A549 (cell line): Measurements from ENCODE around the gene TIMP1. TPM values are rescaled to one million over a fixed set of nuclear protein-coding genes. Genes with fewer than 3 reads are reported as not detected.

Experiments used
- ATAC-seq, 2 experiments: fragments of 200-7000 bp in 1 of 2; fragments of >200 bp in 1 of 2; cut with Nextera tagmentation in 1 of 2; cut with Tn5 transposase in 1 of 2; 3 replicates each; pipeline versions ENCODE4 v1.8.0 to v1.9.1; 2018 to 2020; ENCODE audit warnings: mild to moderate bottlenecking in 1 of 2, moderate library complexity in 1 of 2
- CTCF ChIA-PET: fragments of 300-600 bp; sonication (Branson Sonifier 250); formaldehyde crosslinking; extraction: SDS; loops from one replicate; lab custom pipeline; 2021; ENCODE audit warnings: antibody characterized with exemption, inconsistent platforms; lab: Yijun Ruan, JAX
- POLR2A ChIA-PET: fragments of 350-600 bp; formaldehyde crosslinking; extraction: SDS; loops from one replicate; lab custom pipeline; 2021; ENCODE audit warnings: antibody characterized with exemption, inconsistent platforms; lab: Yijun Ruan, JAX
- DNase-seq, 2 experiments: peaks; one replicate each; pipeline versions ENCODE4 v3.0.0 to v3.0.0-alpha.2; 2011 to 2016; ENCODE audit warnings: low read depth in 1 of 2, low spot score in 1 of 2
- FAIRE-seq: peaks from 2 replicates; lab custom pipeline; 2011; peaks lifted over from hg19 to GRCh38; lab: Jason Lieb, UNC
- H3K27ac ChIP-seq, 2 experiments: fragments of >200 bp; sonication (Bioruptor Twin); formaldehyde crosslinking; 3 replicates each; pipeline ENCODE4 v1.5.1; 2016 to 2017
- H3K4me1 ChIP-seq: fragments of >200 bp; sonication (Bioruptor Twin); formaldehyde crosslinking; 3 replicates; pipeline ENCODE4 v1.6.1; 2016
- H3K4me2 ChIP-seq: fragments of >200 bp; sonication (Bioruptor Twin); formaldehyde crosslinking; 3 replicates; pipeline ENCODE4 v1.6.1; 2016
- H3K4me3 ChIP-seq: fragments of >200 bp; sonication (Bioruptor Twin); formaldehyde crosslinking; 3 replicates; pipeline ENCODE4 v1.5.1; 2016
- H3K9me3 ChIP-seq: fragments of >200 bp; sonication (Bioruptor Twin); formaldehyde crosslinking; 3 replicates; pipeline ENCODE4 v1.6.1; 2016
- BHLHE40 ChIP-seq: IDR thresholded peaks from 2 replicates; pipeline ENCODE4 v1.6.1; 2012; ENCODE audit warnings: low read depth, low read length, inconsistent platforms
- CHD2 ChIP-seq: fragments of 150-350 bp; IDR thresholded peaks from 2 replicates; pipeline ENCODE4 v1.6.1; 2014; ENCODE audit warnings: low read length; ENCODE audit not compliant: partially characterized antibody
- EP300 ChIP-seq, 2 experiments: fragments of >200 bp; sonication (Bioruptor Twin); formaldehyde crosslinking; IDR thresholded peaks; 2 replicates in 1 of 2; 3 replicates in 1 of 2; pipeline ENCODE4 v1.6.1; 2016 to 2017
- ESRRA ChIP-seq: fragments of 150-350 bp; IDR thresholded peaks from 2 replicates; pipeline ENCODE4 v1.6.1; 2014; ENCODE audit warnings: mild to moderate bottlenecking, low read length, borderline replicate concordance
- FOSL2 ChIP-seq, 2 experiments: fragments of 450-650 bp in 1 of 2; fragments of >200 bp in 1 of 2; sonication (Bioruptor Twin) in 1 of 2; formaldehyde crosslinking; IDR thresholded peaks; 2 replicates each; pipeline versions ENCODE4 v1.5.0 to v1.6.1; 2016 to 2020; ENCODE audit warnings: mild to moderate bottlenecking in 1 of 2, moderate library complexity in 1 of 2
- HES2 ChIP-seq: fragments of >200 bp; sonication (Bioruptor Twin); formaldehyde crosslinking; IDR thresholded peaks from 2 replicates; pipeline ENCODE4 v1.6.1; 2016
- HOXB13 ChIP-seq: fragments of 250-450 bp; sonication (Bioruptor Pico); IDR thresholded peaks from 2 replicates; pipeline ENCODE4 v1.5.0; 2020; ENCODE audit warnings: low read depth, mild to moderate bottlenecking, moderate library complexity
- JUN ChIP-seq, 2 experiments: fragments of >200 bp; sonication (Bioruptor Twin); formaldehyde crosslinking; IDR thresholded peaks; 2 replicates in 1 of 2; 3 replicates in 1 of 2; pipeline ENCODE4 v1.6.1; 2016 to 2017
- JUNB ChIP-seq: fragments of >200 bp; sonication (Bioruptor Twin); formaldehyde crosslinking; IDR thresholded peaks from 2 replicates; pipeline ENCODE4 v1.6.1; 2016
- KDM5A ChIP-seq: fragments of 200-600 bp; sonication (generic); IDR thresholded peaks from 2 replicates; pipeline ENCODE4 v1.6.1; 2016; ENCODE audit warnings: antibody characterized with exemption, mild to moderate bottlenecking
- MAZ ChIP-seq: fragments of 150-350 bp; IDR thresholded peaks from 2 replicates; pipeline ENCODE4 v1.6.1; 2014; ENCODE audit warnings: antibody characterized with exemption, low read depth, low read length, borderline replicate concordance
- MYC ChIP-seq: IDR thresholded peaks from 2 replicates; pipeline ENCODE4 v1.6.1; 2012; ENCODE audit warnings: mild to moderate bottlenecking, inconsistent platforms, low read length, improper control_type of control experiment, borderline replicate concordance
- NFE2L2 ChIP-seq: fragments of 150-350 bp; conservative IDR thresholded peaks from 2 replicates; pipeline ENCODE4 v1.6.1; 2014; ENCODE audit warnings: low read length
- PHF8 ChIP-seq: fragments of 200-600 bp; sonication (generic); IDR thresholded peaks from 2 replicates; pipeline ENCODE4 v1.6.1; 2016; ENCODE audit warnings: low read depth, mild to moderate bottlenecking, antibody characterized with exemption, moderate library complexity, borderline replicate concordance
- POLR2AphosphoS2 ChIP-seq: conservative IDR thresholded peaks from 2 replicates; pipeline ENCODE4 v1.6.1; 2012; ENCODE audit warnings: low read length, improper control_type of control experiment, inconsistent platforms
- RAD21 ChIP-seq, 2 experiments: fragments of >200 bp in 1 of 2; sonication (Bioruptor Twin) in 1 of 2; formaldehyde crosslinking in 1 of 2; IDR thresholded peaks in 1 of 2; conservative IDR thresholded peaks in 1 of 2; 2 replicates in 1 of 2; 3 replicates in 1 of 2; pipeline ENCODE4 v1.6.1; 2012 to 2018; ENCODE audit warnings: inconsistent platforms in 1 of 2
- RARB ChIP-seq: fragments of 250-450 bp; sonication (Bioruptor Pico); IDR thresholded peaks from 2 replicates; pipeline ENCODE4 v1.8.0; 2021; ENCODE audit warnings: mild to moderate bottlenecking, moderate library complexity
- SREBF2 ChIP-seq: fragments of 450-650 bp; IDR thresholded peaks from 2 replicates; pipeline ENCODE4 v1.6.1; 2014; ENCODE audit warnings: mild to moderate bottlenecking, moderate library complexity
- TFCP2L1 ChIP-seq: fragments of 250-450 bp; sonication (Bioruptor Pico); IDR thresholded peaks from 2 replicates; pipeline ENCODE4 v1.5.0; 2021; ENCODE audit warnings: mild to moderate bottlenecking
- ZSCAN20 ChIP-seq: fragments of 250-450 bp; sonication (Bioruptor Pico); IDR thresholded peaks from 2 replicates; pipeline ENCODE4 v1.8.0; 2022; ENCODE audit warnings: mild to moderate bottlenecking, moderate library complexity
- WGBS: methylation state at CpG from one replicate; pipeline ENCODE4 v1.1.6; 2017; ENCODE audit errors: missing lambda C conversion rate; 5-methylcytosine and 5-hydroxymethylcytosine counted together
- polyA plus RNA-seq, 4 experiments: library from polyadenylated mRNA; depleted of rRNA in 3 of 4; stranded (reverse); fragments of >200 nt; fragmentation: RNase III in 1 of 4; extraction: RNeasy Plus Mini Kit Qiagen cat#74134 plus additional on column Dnase treatment in 1 of 4; gene quantifications; 2 replicates in 3 of 4; 3 replicates in 1 of 4; pipeline ENCODE4 v1.2.3, GENCODE V29; 2011 to 2017
- TF ChIP-seq, protein P1 (sequence below): IDR thresholded peaks from 2 replicates; pipeline ENCODE4 v1.6.1; 2012
- TF ChIP-seq, protein P2 (sequence below): fragments of 250-450 bp; sonication (Bioruptor Pico); IDR thresholded peaks from 2 replicates; pipeline ENCODE4 v1.5.0; 2020; ENCODE audit warnings: low read depth, mild to moderate bottlenecking, moderate library complexity
- TF ChIP-seq, protein P3 (sequence below): fragments of 200-600 bp; sonication (generic); IDR thresholded peaks from 2 replicates; pipeline ENCODE4 v1.6.1; 2016; ENCODE audit warnings: antibody characterized with exemption, mild to moderate bottlenecking, moderate library complexity

The TIMP1 gene
- polyA plus RNA-seq, 2 of the 4 experiments (the other 2 are of a cell fraction) = 83.2 to 144 TPM

DNA sequence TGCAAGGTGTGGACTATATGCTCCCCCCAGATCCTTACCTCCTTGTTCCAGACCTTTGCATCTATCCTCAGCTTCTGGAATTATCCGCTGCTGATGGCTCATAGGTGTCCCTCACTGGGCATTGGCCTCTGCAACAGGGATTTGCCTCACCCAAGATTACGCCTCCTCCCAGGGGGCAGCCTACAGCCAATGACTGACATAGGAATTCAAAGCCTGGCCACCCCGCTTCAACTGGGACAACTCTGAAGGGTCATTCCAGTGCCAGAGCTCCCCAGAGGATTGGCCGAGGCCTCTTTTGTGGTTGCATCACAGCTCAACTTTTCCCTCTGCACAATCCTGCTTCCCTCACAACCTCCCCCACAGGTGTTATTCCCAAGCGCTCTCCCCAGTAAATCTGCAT lies 32.4 kb downstream of the TIMP1 start:
- TF ChIP-seq KDM5A = no peak
- TF ChIP-seq POLR2AphosphoS2 = no peak
- no peak for TF ChIP-seq MYC
- TF ChIP-seq PHF8 = no peak
- no peak for TF ChIP-seq CHD2
- TF ChIP-seq, all 56 proteins: peak for 0
- H3K27ac ChIP-seq = no peak overlapping the region
- DNase-seq (no peak), FAIRE-seq (no peak), ATAC-seq (no peak)
- WGBS = 50% methylated on average over 5 of the region's 5 CpGs
- H3K4me2 ChIP-seq = no peak overlapping the region
- POLR2A ChIA-PET = no interaction called here
- no peak overlapping the region for H3K4me3 ChIP-seq
- no peaks in the 10 kb centered on the region for H3K4me1 ChIP-seq
- no peaks in the 10 kb centered on the region for H3K9me3 ChIP-seq
- CTCF ChIA-PET = interaction anchor here (0.6 to 1.3 kb wide), 2 partner anchors 32 to 1029 kb away, joined by 3 read pairs; partner anchors contain the start of gene TIMP1

- ChIA-PET CTCF (interaction anchor here (1.0 kb wide), 1 partner anchor 95 kb away, joined by 3 read pairs; no protein-coding TSS in a partner anchor), POLR2A (no interaction called here)
- peak overlapping the region; percentile 70 for H3K4me2 ChIP-seq
- ATAC-seq = no peak
- H3K27ac ChIP-seq = no peak overlapping the region
- 33% methylated on average over 18 of the region's 32 CpGs for WGBS
- H3K9me3 ChIP-seq = no peaks in the 10 kb centered on the region
- H3K4me1 ChIP-seq = no peaks in the 10 kb centered on the region
- peak overlapping the region; percentile 33 for H3K4me3 ChIP-seq
- FAIRE-seq = no peak
- TF ChIP-seq HES2 (no peak), RAD21 (conservative IDR thresholded peaks at IDR 0.05 in 1 of 2, IDR thresholded peaks at IDR 0.05 in 1 of 2) (no peak), JUNB (no peak), MAZ (no peak), RARB (CRISPR knock-in tag) (no peak), TFCP2L1 (CRISPR knock-in tag) (no peak), PHF8 (no peak), HOXB13 (CRISPR knock-in tag) (no peak), NFE2L2 (no peak)
- DNase-seq = no peak
These were observed 36.8 kb downstream of the TIMP1 start for GRCh38 chrX:47618923-47619485.

DNA sequence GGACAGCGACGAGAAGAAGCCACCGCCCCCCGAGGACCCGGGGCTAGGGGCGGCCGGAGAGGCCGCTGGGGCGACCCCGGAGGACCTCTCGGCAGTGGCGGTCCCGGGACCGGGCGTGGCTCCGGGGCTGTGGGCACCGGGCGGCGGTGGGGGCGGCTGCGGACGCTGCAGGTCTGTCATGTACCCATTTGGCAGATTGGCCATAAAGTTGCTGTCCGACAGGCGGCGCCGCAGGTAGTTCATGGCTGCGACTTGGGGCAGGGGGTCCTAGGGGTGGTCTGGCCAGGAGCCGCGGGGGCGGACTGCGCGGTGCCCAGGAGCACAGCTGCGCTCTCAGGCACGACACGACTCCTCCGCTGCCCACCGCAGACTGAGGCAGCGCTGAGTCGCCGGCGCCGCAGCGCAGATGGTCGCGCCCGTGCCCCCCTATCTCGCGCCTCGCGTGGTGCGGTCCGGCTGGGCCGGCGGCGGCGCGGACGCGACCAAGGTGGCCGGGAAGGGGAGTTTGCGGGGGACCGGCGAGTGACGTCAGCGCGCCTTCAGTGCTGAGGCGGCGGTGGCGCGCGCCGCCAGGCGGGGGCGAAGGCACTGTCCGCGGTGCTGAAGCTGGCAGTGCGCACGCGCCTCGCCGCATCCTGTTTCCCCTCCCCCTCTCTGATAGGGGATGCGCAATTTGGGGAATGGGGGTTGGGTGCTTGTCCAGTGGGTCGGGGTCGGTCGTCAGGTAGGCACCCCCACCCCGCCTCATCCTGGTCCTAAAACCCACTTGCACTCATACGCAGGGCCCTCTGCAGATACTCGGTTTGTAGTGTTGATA lies 37.5 kb downstream of the TIMP1 start, which contains the start of gene SYN1:
Gene SYN1, minus strand, starts transcription at position 372 of the 817 bp plus-strand sequence. Its CDS starts 129 bp downstream, at position 243.
- Histone ChIP-seq H3K4me2 (peak within 1 kb of the TSS; percentile 70), H3K4me1 (no peaks in the 10 kb centered on the region), H3K4me3 (peak within 1 kb of the TSS; percentile 33), H3K9me3 (no peaks in the 10 kb centered on the region), H3K27ac (no peak within 1 kb of the TSS)
- ChIA-PET CTCF (interaction anchor here (1.3 kb wide), 1 partner anchor 9 kb away, joined by 3 read pairs; no protein-coding TSS in a partner anchor), POLR2A (no interaction called here)
- no peak for FAIRE-seq
- 100% methylated on average over 1 of the region's 88 CpGs for WGBS
- DNase-seq = peak; percentile 64 to 76
- TF ChIP-seq SREBF2 = no peak
- TF ChIP-seq BHLHE40 = peak; percentile 25; the same call in 1 of the 2 replicates
- TF ChIP-seq ZSCAN20 = no peak; the same call in 1 of the 2 replicates
- TF ChIP-seq, protein P1, sequence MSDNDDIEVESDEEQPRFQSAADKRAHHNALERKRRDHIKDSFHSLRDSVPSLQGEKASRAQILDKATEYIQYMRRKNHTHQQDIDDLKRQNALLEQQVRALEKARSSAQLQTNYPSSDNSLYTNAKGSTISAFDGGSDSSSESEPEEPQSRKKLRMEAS = peak; percentile 68
- TF ChIP-seq JUN (IDR thresholded peaks at IDR 0.05) = 0 out of 5 replicates have a peak, but pooled peaks of 1 of the 2 experiments have one; percentile 22
- no peak for TF ChIP-seq MAZ
- peak in 1 of 2 experiments; percentile 13; a peak in 1 of 5 replicates for TF ChIP-seq RAD21 (conservative IDR thresholded peaks at IDR 0.05 in 1 of 2, IDR thresholded peaks at IDR 0.05 in 1 of 2)
- 0 out of 2 replicates have a peak, but pooled peaks have one; percentile 18 for TF ChIP-seq MYC
- TF ChIP-seq ESRRA = no peak
- TF ChIP-seq, protein P2, sequence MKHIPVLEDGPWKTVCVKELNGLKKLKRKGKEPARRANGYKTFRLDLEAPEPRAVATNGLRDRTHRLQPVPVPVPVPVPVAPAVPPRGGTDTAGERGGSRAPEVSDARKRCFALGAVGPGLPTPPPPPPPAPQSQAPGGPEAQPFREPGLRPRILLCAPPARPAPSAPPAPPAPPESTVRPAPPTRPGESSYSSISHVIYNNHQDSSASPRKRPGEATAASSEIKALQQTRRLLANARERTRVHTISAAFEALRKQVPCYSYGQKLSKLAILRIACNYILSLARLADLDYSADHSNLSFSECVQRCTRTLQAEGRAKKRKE (CRISPR knock-in tag) = no peak
- TF ChIP-seq, protein P3, sequence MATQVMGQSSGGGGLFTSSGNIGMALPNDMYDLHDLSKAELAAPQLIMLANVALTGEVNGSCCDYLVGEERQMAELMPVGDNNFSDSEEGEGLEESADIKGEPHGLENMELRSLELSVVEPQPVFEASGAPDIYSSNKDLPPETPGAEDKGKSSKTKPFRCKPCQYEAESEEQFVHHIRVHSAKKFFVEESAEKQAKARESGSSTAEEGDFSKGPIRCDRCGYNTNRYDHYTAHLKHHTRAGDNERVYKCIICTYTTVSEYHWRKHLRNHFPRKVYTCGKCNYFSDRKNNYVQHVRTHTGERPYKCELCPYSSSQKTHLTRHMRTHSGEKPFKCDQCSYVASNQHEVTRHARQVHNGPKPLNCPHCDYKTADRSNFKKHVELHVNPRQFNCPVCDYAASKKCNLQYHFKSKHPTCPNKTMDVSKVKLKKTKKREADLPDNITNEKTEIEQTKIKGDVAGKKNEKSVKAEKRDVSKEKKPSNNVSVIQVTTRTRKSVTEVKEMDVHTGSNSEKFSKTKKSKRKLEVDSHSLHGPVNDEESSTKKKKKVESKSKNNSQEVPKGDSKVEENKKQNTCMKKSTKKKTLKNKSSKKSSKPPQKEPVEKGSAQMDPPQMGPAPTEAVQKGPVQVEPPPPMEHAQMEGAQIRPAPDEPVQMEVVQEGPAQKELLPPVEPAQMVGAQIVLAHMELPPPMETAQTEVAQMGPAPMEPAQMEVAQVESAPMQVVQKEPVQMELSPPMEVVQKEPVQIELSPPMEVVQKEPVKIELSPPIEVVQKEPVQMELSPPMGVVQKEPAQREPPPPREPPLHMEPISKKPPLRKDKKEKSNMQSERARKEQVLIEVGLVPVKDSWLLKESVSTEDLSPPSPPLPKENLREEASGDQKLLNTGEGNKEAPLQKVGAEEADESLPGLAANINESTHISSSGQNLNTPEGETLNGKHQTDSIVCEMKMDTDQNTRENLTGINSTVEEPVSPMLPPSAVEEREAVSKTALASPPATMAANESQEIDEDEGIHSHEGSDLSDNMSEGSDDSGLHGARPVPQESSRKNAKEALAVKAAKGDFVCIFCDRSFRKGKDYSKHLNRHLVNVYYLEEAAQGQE = peak; percentile 92
- TF ChIP-seq FOSL2 (IDR thresholded peaks at IDR 0.05) = no peak
- TF ChIP-seq FOSL2 (CRISPR knock-in tag; IDR thresholded peaks at IDR 0.05) = peak; percentile 52
- no peak for TF ChIP-seq EP300 (IDR thresholded peaks at IDR 0.05)
- no peak for TF ChIP-seq POLR2AphosphoS2
- ATAC-seq = peak; percentile 52 to 76; a peak in 5 of 6 replicates
